Measurements from ENCODE around the gene CRPPA.

DNA sequence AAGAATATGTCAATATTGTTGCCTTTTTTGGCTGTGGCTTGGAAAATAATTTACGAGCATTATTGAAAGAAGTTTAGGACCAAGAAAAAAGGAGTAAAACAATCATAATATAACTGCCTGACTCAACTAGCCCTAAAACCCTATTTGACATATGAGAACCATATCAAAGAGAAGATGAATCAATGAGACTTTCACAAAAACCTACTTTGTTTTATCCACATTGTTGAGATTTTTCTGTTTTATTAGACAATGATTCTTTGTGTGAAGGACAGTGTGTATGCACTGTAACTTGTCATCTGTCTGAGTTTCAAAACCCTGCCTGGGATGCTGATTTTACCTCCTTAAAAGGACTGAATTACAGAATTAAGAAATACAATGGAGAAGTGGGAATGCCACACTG, 25.2 kb upstream of the CRPPA start:
- no peak for TF ChIP-seq CTCF (IDR thresholded peaks at IDR 0.05)
- no peak for TF ChIP-seq EZH2 (IDR thresholded peaks at IDR 0.05; ENCODE audit: borderline replicate concordance, insufficient read depth, low read depth, low read length, poor library complexity, severe bottlenecking)
